ENCODE results near the gene ZNF367.
A peak's percentile ranks its signal among the peaks of the same experiment; 100 is the strongest.

The ZNF367 gene

GRCh38 chr9:96442491-96442890, 24.3 kb upstream of the ZNF367 start:
- no peak for DNase-seq
- no peaks in the 10 kb centered on the region for H3K27me3 ChIP-seq
- no peak overlapping the region for H3K4me3 ChIP-seq (ENCODE audit: low read depth, low read length)
- no peaks in the 10 kb centered on the region for H3K36me3 ChIP-seq
- H3K4me1 ChIP-seq: no peaks in the 10 kb centered on the region
- TF ChIP-seq, protein P1, sequence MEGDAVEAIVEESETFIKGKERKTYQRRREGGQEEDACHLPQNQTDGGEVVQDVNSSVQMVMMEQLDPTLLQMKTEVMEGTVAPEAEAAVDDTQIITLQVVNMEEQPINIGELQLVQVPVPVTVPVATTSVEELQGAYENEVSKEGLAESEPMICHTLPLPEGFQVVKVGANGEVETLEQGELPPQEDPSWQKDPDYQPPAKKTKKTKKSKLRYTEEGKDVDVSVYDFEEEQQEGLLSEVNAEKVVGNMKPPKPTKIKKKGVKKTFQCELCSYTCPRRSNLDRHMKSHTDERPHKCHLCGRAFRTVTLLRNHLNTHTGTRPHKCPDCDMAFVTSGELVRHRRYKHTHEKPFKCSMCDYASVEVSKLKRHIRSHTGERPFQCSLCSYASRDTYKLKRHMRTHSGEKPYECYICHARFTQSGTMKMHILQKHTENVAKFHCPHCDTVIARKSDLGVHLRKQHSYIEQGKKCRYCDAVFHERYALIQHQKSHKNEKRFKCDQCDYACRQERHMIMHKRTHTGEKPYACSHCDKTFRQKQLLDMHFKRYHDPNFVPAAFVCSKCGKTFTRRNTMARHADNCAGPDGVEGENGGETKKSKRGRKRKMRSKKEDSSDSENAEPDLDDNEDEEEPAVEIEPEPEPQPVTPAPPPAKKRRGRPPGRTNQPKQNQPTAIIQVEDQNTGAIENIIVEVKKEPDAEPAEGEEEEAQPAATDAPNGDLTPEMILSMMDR (IDR thresholded peaks at IDR 0.05; ENCODE audit: low read depth, low read length): no peak; the same call in 1 of the 2 replicates
- H3K9me3 ChIP-seq: no peaks in the 10 kb centered on the region

- Histone ChIP-seq H3K4me1 (no peaks in the 10 kb centered on the region), H3K36me3 (no peaks in the 10 kb centered on the region), H3K9me3 (no peaks in the 10 kb centered on the region), H3K27me3 (no peaks in the 10 kb centered on the region), H3K4me3 (ENCODE audit: low read depth, low read length) (no peak overlapping the region)
- DNase-seq: no peak
- TF ChIP-seq, protein P1 (IDR thresholded peaks at IDR 0.05; ENCODE audit: low read depth, low read length): peak; percentile 57
Measured at GRCh38 chr9:96441798-96442445, 23.8 kb upstream of the ZNF367 start.

- TF ChIP-seq, protein P1 (IDR thresholded peaks at IDR 0.05; ENCODE audit: low read depth, low read length): no peak
- Histone ChIP-seq H3K36me3 (no peaks in the 10 kb centered on the region), H3K9me3 (no peaks in the 10 kb centered on the region), H3K27me3 (no peaks in the 10 kb centered on the region), H3K4me3 (ENCODE audit: low read depth, low read length) (no peak overlapping the region), H3K4me1 (no peaks in the 10 kb centered on the region)
- no peak for DNase-seq
Measured at GRCh38 chr9:96440671-96441199, 22.6 kb upstream of the ZNF367 start.

DNA sequence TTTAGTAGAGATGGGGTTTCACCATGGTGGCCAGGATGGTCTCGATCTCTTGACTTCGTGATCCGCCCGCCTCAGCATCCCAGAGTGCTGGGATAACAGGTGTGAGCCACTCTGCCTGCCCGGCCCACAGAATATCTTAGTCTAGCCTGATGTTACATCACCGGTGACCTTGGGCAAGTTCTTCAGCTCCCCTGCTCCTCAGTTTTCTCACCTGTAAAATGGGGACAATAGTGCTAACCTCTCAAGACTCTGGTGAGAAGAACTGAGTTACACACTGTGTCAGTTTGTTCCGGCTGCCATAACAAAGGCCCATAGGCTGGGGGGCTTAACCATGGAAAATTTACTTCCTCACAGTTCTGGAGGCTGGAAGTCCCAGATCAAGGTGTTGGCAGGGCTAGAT, 19.3 kb upstream of the ZNF367 start:
- Histone ChIP-seq H3K36me3 (no peaks in the 10 kb centered on the region), H3K4me1 (no peaks in the 10 kb centered on the region), H3K4me3 (ENCODE audit: low read depth, low read length) (no peak overlapping the region), H3K9me3 (no peaks in the 10 kb centered on the region), H3K27me3 (no peaks in the 10 kb centered on the region)
- DNase-seq: no peak
- TF ChIP-seq, protein P1 (IDR thresholded peaks at IDR 0.05; ENCODE audit: low read depth, low read length): no peak

- no peaks in the 10 kb centered on the region for H3K9me3 ChIP-seq
- DNase-seq: no peak
- H3K4me1 ChIP-seq: no peaks in the 10 kb centered on the region
- no peaks in the 10 kb centered on the region for H3K36me3 ChIP-seq
- H3K4me3 ChIP-seq (ENCODE audit: low read depth, low read length): no peak overlapping the region
- no peaks in the 10 kb centered on the region for H3K27me3 ChIP-seq
- TF ChIP-seq, protein P1 (IDR thresholded peaks at IDR 0.05; ENCODE audit: low read depth, low read length): no peak
Measured at GRCh38 chr9:96436456-96437126, 18.4 kb upstream of the ZNF367 start.

DNA sequence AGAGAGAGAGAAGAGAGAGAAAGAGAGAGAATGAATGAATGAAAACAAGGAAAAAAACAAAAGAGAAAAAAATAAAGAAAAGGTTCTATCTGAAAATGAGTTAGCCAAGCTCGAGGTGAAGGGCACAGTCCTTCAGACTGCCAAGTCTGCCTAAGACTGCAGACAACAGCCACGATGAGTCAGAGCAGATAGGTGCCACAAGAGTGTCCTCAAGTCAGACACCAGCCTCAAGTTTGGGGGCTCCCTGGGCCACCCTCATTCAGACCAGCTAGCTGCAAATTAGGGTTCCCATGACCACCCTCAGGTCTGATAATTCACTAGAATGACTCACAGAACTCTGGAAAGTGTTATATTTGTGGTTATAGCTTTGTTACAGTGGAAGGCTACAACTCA, 17.9 kb upstream of the ZNF367 start:
- DNase-seq: no peak
- no peaks in the 10 kb centered on the region for H3K4me1 ChIP-seq
- TF ChIP-seq, protein P1 (IDR thresholded peaks at IDR 0.05; ENCODE audit: low read depth, low read length): no peak
- H3K27me3 ChIP-seq: no peaks in the 10 kb centered on the region
- no peak overlapping the region for H3K4me3 ChIP-seq (ENCODE audit: low read depth, low read length)
- H3K9me3 ChIP-seq: no peaks in the 10 kb centered on the region
- H3K36me3 ChIP-seq: no peaks in the 10 kb centered on the region

Measured in BE2C (cell line).